COLO829 (cell line): Measurements from ENCODE around the gene KRTAP10-8.
"Not testable (repeated sequence)": the region's sequence is repeated elsewhere in the genome, so short reads cannot be mapped to it uniquely, and the experiment has no call there.

ENCODE experiments used
- DNase-seq: peaks from one replicate; pipeline ENCODE4 v3.0.0; 2012; ENCODE audit warnings: low spot score

KRTAP10-8 gene

GRCh38 chr21:44579056-44579832 is 32.6 kb upstream of the KRTAP10-8 start:
- DNase-seq: no peak

GRCh38 chr21:44579833-44580144 is 32.1 kb upstream of the KRTAP10-8 start:
- no peak for DNase-seq

GRCh38 chr21:44580231-44580821 is 31.6 kb upstream of the KRTAP10-8 start, which contains the start of gene KRTAP10-5:
TSS of gene KRTAP10-5 (minus strand) at chr21:44580604. CDS start at chr21:44580578, 26 bp downstream.
- not testable (repeated sequence) for DNase-seq

DNA sequence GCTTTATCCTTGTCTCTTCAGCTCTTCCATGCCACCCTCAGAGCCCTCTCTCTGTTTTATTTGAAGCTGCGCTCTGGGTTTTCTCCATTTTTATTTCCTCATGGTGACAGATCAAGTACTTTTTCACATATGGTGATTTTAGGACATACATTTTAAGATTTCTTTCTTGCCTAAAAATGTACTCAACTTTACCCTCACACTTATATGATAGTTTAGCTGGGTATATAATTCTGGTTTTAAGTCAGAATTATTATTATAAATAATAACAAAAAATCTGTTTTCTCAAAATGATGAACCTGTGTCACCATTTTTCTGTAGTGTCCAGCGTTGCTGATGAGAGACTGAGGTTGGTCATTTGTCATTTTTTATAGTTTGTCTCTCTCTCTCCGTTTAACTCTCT is 30.7 kb upstream of the KRTAP10-8 start:
- no peak for DNase-seq

- DNase-seq: no peak
These were observed 29.8 kb upstream of the KRTAP10-8 start for GRCh38 chr21:44582055-44582454.

DNA sequence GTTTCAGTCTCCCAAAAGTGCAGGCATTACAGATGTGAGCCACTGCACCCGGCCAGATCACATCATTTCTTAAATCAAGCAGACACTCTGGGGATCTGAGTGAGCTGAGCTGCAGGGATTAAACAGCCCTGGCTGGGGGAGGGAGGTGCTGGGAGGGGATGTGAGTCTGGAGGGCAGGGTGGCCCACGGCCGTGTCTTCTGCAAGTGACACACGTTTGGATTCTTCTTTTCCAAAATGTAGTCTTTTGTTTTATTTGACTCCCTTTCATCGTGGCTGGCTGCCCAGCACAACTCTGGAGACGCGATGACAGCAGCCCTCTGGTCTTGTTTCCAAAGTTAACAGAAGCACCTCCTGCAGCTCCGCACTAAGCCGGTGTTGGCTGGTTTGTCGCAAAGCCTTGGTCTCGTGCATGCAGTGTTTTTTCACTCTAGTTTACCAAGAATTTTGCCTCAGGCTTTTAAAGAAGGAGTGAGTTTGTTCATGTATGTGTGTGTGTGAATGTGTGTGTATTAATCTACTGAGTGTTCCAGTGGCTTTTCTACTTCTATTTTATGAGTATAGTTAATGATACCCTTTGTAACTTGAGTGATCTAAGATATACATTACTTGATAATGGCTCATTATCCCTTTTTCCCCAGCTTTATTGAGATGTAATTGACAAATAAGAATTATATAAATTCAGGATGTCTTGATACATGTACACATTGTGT is 28.6 kb upstream of the KRTAP10-8 start:
- no peak for DNase-seq

DNA sequence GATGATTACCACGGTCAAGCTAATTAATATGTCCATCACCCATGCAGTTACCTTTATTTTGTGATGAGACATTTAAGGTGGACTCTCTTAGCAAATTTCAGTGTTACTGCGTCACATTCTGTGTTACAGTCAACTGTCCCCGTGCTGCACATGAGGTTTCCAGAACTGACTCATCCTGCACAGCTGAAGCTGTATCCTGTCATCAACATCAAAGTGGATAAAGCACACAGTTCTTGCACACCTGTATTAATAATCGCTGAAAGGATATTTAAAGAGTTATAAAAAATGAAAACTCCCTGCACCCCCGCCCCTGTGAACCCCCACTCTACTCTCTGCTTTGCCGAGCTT is 28.1 kb upstream of the KRTAP10-8 start:
- DNase-seq: no peak

- DNase-seq: no peak
These were observed 26.0 kb upstream of the KRTAP10-8 start for GRCh38 chr21:44585892-44586291.

DNA sequence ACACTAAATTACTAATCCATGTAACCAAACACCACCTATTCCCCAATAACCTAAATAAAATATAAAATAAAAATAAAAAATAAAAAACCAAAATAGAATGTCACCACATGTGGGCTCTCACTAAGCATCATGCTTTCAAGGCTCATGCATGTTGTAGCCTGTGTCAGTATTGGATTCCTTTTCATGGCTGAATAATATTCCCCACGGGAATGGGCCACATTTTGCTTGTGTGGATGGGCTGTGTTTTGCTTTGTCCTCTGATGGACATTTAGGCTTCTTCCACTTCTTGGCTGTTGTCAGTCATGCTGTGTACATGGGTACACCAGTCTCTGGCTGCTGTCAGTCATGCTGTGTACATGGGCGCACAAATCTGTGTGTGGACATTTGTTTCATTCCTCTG is 22.8 kb upstream of the KRTAP10-8 start:
- DNase-seq: no peak

DNA sequence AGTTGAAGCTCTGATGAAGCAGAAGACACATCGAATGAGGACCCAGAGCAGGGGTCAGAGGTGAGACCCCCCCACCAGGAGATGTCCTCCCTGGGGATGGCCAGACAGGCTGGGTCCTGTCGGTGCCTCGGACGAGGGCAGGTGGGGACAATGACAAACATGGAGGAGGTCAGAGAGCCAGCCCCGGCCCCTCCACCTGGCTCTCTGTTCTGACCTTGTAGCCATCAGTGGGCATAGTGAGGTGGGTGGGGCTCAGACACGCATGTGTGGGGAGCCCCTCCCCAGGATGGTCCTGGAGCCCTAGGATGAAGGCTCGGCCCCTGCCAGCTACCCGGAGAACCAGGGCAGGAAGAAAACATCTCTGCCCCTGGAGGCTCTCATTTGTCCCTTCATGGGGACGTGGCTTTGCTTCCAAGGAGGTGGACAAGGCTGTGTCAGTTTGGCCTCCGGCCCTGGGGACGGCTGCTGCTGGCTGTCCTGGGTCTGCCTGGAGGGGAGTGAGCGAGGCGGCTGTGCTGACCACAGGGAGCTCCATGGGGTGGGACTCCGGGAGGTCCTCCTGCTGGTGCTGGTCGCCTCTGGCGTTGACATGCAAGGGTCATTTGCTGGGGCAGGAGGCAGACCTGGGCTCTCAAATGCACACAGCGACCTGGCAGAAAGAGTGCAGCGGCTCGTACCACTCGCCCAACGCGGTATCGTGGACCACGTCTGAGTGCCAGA is 22.1 kb upstream of the KRTAP10-8 start:
- DNase-seq: no peak

GRCh38 chr21:44590311-44590721 is 21.6 kb upstream of the KRTAP10-8 start:
- DNase-seq: no peak

DNA sequence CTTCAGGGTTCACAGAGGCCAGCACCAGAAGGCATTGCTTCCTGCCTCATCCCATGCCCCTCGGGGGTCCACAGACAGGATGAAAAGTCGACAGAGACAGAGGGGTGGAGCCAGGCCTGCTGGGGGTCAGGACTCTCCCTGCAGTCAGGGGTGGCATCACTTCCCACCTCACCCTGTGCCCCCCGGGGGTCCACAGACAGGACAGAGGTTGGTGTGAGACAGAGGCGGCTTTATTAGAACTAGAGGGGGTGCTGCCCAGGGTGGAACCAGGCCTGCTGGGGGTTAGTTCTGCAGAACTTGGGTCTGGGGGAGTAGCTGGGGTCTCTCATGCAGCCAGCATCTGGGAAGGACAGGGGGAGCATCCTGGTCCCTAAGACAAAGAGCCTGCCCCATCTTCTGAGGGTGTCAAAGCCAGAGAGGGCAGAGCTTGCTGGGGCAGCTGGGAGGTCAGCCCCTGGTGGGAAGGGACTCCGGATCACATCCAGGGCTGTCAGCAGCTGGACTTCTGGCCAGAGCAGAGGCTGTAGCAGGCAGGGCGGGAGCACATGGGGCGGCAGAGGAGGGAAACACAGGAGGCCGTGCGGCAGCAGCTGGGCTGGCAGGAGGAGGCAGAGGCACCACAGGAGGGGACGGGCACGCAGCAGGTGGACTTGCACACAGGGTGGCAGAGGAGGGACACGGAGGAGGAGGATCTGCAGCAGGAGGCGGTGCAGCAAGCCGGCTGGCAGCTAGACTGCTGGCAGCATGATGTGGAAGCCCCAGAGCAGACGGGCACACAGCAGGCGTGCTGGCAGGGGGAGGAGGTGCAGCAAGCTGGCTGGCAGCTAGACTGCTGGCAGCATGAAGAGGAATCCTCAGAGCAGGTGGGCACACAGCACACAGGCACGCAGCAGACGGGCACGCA is 20.7 kb upstream of the KRTAP10-8 start:
- DNase-seq: not testable (repeated sequence)

- DNase-seq: not testable (repeated sequence)
These were observed 20.1 kb upstream of the KRTAP10-8 start for GRCh38 chr21:44591801-44592130.

DNA sequence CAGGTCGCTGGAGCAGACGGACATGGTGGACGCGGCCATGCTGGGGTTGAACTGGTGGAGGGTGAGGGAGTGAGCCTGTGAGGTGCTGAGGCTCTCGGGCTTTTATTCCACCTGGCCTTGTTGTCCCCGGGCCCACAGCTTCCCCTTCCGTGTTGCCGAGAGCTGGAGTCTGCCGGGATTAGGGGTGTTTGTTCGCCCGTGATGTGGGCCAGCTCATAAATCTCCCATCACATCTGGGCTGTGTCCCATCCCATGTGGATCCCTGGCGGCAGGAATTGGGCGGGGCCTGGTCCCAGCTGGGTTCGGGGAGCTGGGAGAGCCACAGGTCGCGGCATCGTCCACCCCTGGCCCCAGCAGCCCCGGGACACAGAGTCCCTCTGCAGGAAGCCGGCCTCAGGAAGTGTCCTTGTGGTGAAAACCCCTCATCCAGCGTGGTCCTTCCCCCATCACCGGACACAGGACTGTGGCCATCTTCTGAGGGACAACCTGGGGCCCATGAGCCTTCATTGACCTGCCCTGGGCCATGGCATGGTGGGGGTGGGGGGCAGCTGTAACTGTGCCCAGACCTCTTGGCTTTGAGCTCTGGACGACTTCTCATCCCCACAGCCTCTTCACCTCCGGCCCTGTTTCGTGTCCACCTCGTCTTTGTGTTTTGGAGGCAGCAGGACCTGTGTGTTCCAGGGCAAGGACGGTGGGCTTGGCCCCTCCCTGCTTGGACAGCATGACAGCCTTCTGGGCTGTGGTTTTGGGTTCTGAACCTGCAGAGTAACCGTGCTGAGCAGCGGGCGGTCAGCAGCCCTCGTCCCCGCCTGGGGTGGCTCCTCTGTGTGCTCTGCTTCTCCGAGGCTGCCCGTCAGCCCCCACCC is 19.2 kb upstream of the KRTAP10-8 start, which contains the start of gene KRTAP10-6:
Gene KRTAP10-6 (minus strand): TSS at position 60 of the 866 bp plus-strand sequence. CDS start 21 bp downstream, at position 39.
- DNase-seq: no peak

- DNase-seq: no peak
These were observed 18.1 kb upstream of the KRTAP10-8 start for GRCh38 chr21:44593598-44594405.

DNA sequence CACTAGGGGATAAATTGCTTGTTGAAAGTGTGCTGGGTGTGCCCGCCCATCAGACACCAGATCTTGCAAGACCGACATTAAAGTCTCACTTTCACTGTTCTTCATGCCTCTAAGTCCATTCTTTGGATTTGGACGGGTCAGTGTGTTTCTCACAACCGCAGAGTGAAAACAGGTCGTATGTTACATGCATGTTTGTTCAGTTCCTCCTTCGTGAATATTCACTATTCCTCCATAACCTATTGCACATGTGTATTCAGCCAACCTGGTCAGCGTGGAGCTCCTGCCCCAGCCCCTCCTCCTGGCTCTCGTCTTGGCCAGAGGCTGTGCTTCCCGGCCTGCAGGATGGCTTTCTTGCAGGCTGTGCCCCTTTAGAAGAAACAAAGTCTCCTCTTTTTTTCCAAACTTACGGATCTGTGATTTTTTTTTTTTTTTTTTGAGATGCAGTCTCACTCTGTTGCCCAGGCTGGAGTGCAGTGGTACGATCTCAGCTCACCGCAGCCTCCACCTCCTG is 17.4 kb upstream of the KRTAP10-8 start:
- no peak for DNase-seq

DNA sequence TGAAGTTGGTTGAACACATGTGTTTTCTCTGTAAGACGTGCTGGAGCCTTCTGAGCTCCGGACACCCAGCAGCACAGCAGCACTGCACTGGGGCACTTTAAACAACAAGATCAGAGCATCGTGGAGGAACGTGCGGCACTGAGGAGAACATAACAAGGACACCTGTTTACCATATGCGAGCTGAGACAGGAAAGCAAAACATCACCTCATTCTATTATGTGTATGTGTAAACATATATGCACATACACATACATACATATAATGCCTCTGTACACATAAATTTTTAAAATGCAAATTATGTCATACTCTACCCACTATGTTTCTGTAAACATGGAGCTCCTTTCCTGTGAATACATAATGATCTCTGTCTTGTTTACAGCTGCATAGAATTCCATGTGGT is 16.4 kb upstream of the KRTAP10-8 start:
- DNase-seq: no peak

DNA sequence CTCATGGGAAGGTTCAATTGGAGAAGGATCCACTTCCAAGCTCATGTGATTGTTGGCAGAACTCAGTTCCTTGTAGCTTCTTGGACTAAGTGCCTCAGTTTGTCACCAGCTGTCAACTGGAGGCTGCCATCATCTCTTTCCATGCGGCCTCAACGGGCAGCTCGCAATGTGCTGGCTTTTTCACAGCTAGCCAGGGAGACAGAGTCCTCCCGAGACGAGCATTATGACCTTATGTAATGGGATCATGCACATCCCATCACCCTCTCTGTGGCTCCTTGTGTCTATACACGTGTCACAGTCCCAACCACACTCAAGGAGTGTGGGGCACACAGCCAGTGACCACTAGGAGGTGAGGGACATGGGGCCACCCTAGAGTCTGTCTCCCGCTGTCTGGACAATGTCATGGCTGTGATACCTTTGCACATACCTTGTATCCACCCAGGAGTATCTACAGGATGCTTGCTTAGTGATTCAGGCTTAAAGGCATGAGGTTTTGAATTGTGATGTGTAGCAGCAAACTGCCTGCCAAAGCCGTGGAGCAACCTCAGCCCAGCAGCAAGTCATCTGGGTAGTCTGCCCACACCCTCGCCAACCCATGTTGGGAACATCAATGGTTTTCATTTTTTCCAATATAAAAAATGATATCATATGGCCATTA is 15.7 kb upstream of the KRTAP10-8 start:
- DNase-seq: no peak

GRCh38 chr21:44598061-44598460 is 13.8 kb upstream of the KRTAP10-8 start:
- no peak for DNase-seq
